Measurements from ENCODE around the gene DNAJB13.

DNA sequence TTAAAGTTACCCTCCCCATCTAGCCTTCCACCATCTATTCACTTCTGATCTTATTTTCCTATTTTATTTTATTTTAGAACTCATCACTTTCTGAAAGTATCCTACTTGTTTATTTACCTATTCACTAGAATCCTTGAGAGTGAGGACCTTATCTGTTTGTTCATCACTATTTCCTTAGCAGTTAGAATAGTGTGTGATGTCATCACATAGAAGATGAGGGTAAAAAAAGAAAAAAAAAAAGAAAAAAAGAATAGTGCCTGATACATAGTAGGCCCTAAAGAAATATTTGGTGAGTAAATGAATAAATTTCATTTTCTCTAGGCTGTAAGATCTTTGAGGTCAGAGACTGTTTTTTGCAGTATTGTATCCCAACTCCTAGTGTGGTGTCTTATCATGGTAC is 37.4 kb upstream of the DNAJB13 start:
- TF ChIP-seq, protein P1, sequence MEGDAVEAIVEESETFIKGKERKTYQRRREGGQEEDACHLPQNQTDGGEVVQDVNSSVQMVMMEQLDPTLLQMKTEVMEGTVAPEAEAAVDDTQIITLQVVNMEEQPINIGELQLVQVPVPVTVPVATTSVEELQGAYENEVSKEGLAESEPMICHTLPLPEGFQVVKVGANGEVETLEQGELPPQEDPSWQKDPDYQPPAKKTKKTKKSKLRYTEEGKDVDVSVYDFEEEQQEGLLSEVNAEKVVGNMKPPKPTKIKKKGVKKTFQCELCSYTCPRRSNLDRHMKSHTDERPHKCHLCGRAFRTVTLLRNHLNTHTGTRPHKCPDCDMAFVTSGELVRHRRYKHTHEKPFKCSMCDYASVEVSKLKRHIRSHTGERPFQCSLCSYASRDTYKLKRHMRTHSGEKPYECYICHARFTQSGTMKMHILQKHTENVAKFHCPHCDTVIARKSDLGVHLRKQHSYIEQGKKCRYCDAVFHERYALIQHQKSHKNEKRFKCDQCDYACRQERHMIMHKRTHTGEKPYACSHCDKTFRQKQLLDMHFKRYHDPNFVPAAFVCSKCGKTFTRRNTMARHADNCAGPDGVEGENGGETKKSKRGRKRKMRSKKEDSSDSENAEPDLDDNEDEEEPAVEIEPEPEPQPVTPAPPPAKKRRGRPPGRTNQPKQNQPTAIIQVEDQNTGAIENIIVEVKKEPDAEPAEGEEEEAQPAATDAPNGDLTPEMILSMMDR (IDR thresholded peaks at IDR 0.05; ENCODE audit: insufficient read depth, low read length, poor library complexity, severe bottlenecking) = no peak
- TF ChIP-seq EZH2phosphoT487 (conservative IDR thresholded peaks at IDR 0.05; ENCODE audit: low read length) = no peak

Data from SU-DHL-6 (cell line).